Muscle of leg (tissue), 11 donors: Measurements from ENCODE around the gene ZNF608. TPM values are rescaled to one million over a fixed set of nuclear protein-coding genes. Genes with fewer than 3 reads are reported as not detected.

ENCODE experiments used
- DNase-seq: peaks from one replicate; pipeline ENCODE4 v3.0.0; 2013
- H3K27ac ChIP-seq: one replicate; pipeline ENCODE4 v1.5.1; 2013; ENCODE audit warnings: mild to moderate bottlenecking, low read length, control low read depth
- H3K27me3 ChIP-seq: one replicate; pipeline ENCODE4 v1.6.1; 2013; ENCODE audit warnings: low read length; ENCODE audit not compliant: control insufficient read depth, insufficient read depth
- H3K36me3 ChIP-seq: one replicate; pipeline ENCODE4 v1.6.1; 2013; ENCODE audit warnings: low read length; ENCODE audit not compliant: control insufficient read depth, insufficient read depth
- H3K4me1 ChIP-seq: one replicate; pipeline ENCODE4 v1.6.1; 2013; ENCODE audit warnings: low read length; ENCODE audit not compliant: control insufficient read depth, insufficient read depth
- H3K4me3 ChIP-seq: one replicate; pipeline ENCODE4 v1.5.1; 2013; ENCODE audit warnings: low read length, control low read depth
- H3K9me3 ChIP-seq: replicated peaks from 2 replicates; pipeline ENCODE4 v1.6.1; 2013; ENCODE audit warnings: low read depth, low read length; ENCODE audit not compliant: control insufficient read depth
- WGBS: methylation state at CpG from one replicate; pipeline ENCODE4 v1.1.5; 2013; ENCODE audit warnings: missing lambda C conversion rate; ENCODE audit not compliant: insufficient coverage; 5-methylcytosine and 5-hydroxymethylcytosine counted together
- polyA plus RNA-seq, 8 donors: library from polyadenylated mRNA; unstranded; fragments of 120-200 nt; gene quantifications; one replicate each; pipeline versions ENCODE4 v1.2.1 to v1.2.3, GENCODE V29; 2013; ENCODE audit warnings: inconsistent platforms in 1 of 8, low replicate concordance in 1 of 8; ENCODE audit not compliant: insufficient read length in 8 of 8, insufficient read depth in 1 of 8
- total RNA-seq: library from RNA; stranded (reverse); fragments of 120-200 nt; gene quantifications from one replicate; pipeline ENCODE4 v1.2.4, GENCODE V29; 2013

The ZNF608 gene
- total and polyA plus RNA-seq, 9 donors = 16.3 to 27.5 (median 20.5) TPM

GRCh38 chr5:124728968-124729332 lies 17.5 kb downstream of the ZNF608 start:
- no peak for DNase-seq
- H3K36me3 ChIP-seq = no peaks in the 10 kb centered on the region
- no peaks in the 10 kb centered on the region for H3K9me3 ChIP-seq
- no peaks in the 10 kb centered on the region for H3K27me3 ChIP-seq
- WGBS = 80% methylated on average over 1 of the region's 5 CpGs
- H3K4me3 ChIP-seq = no peak overlapping the region
- H3K4me1 ChIP-seq = peaks cover 8% of the 10 kb centered on the region
- peak overlapping the region; percentile 39 for H3K27ac ChIP-seq

GRCh38 chr5:124728331-124728967 lies 18.0 kb downstream of the ZNF608 start:
- DNase-seq = no peak
- WGBS = 96% methylated on average over 3 of the region's 5 CpGs
- no peaks in the 10 kb centered on the region for H3K9me3 ChIP-seq

GRCh38 chr5:124726631-124727362 lies 19.6 kb downstream of the ZNF608 start:
- WGBS = 88% methylated on average over 3 of the region's 5 CpGs
- H3K9me3 ChIP-seq = no peaks in the 10 kb centered on the region

More at GRCh38 chr5:124728331-124728967, 18.0 kb downstream of the ZNF608 start:
- no peak overlapping the region for H3K4me3 ChIP-seq
- no peak overlapping the region for H3K27ac ChIP-seq
- no peaks in the 10 kb centered on the region for H3K36me3 ChIP-seq
- peaks cover 8% of the 10 kb centered on the region for H3K4me1 ChIP-seq
- no peaks in the 10 kb centered on the region for H3K27me3 ChIP-seq

GRCh38 chr5:124725622-124726258 lies 20.7 kb downstream of the ZNF608 start:
- Histone ChIP-seq H3K27me3 (no peaks in the 10 kb centered on the region), H3K27ac (no peak overlapping the region), H3K4me1 (peaks cover 5% of the 10 kb centered on the region), H3K9me3 (no peaks in the 10 kb centered on the region), H3K4me3 (no peak overlapping the region), H3K36me3 (no peaks in the 10 kb centered on the region)
- WGBS = 91% methylated on average over 3 of the region's 4 CpGs
- DNase-seq = no peak

More at GRCh38 chr5:124726631-124727362, 19.6 kb downstream of the ZNF608 start:
- Histone ChIP-seq H3K36me3 (no peaks in the 10 kb centered on the region), H3K27ac (no peak overlapping the region), H3K27me3 (no peaks in the 10 kb centered on the region), H3K4me1 (peaks cover 5% of the 10 kb centered on the region), H3K4me3 (no peak overlapping the region)
- DNase-seq = no peak

- Histone ChIP-seq H3K27ac (no peak overlapping the region), H3K27me3 (no peaks in the 10 kb centered on the region), H3K4me1 (peaks cover 5% of the 10 kb centered on the region), H3K36me3 (no peaks in the 10 kb centered on the region), H3K9me3 (no peaks in the 10 kb centered on the region), H3K4me3 (no peak overlapping the region)
- DNase-seq = no peak
- WGBS = 50% methylated on average over 2 of the region's 4 CpGs
Measured at GRCh38 chr5:124725040-124725434, 21.4 kb downstream of the ZNF608 start.

- Histone ChIP-seq H3K4me1 (peaks cover 5% of the 10 kb centered on the region), H3K27me3 (no peaks in the 10 kb centered on the region), H3K36me3 (no peaks in the 10 kb centered on the region), H3K9me3 (no peaks in the 10 kb centered on the region), H3K27ac (no peak overlapping the region), H3K4me3 (no peak overlapping the region)
- WGBS = 69% methylated on average over 2 of the region's 6 CpGs
- DNase-seq = no peak
Measured at GRCh38 chr5:124724357-124725039, 21.9 kb downstream of the ZNF608 start.

GRCh38 chr5:124721229-124721735 lies 25.2 kb downstream of the ZNF608 start:
- WGBS = no CpG with 5 or more reads among the region's 8 CpGs
- H3K27ac ChIP-seq = no peak overlapping the region

GRCh38 chr5:124720593-124720992 lies 25.8 kb downstream of the ZNF608 start:
- no peaks in the 10 kb centered on the region for H3K9me3 ChIP-seq
- H3K27me3 ChIP-seq = no peaks in the 10 kb centered on the region
- peaks cover 5% of the 10 kb centered on the region for H3K4me1 ChIP-seq
- no peak for DNase-seq
- H3K36me3 ChIP-seq = no peaks in the 10 kb centered on the region
- 100% methylated on average over 1 of the region's 4 CpGs for WGBS
- H3K4me3 ChIP-seq = no peak overlapping the region
- no peak overlapping the region for H3K27ac ChIP-seq

More at GRCh38 chr5:124721229-124721735, 25.2 kb downstream of the ZNF608 start:
- Histone ChIP-seq H3K4me3 (no peak overlapping the region), H3K9me3 (no peaks in the 10 kb centered on the region), H3K27me3 (no peaks in the 10 kb centered on the region), H3K4me1 (peaks cover 5% of the 10 kb centered on the region), H3K36me3 (no peaks in the 10 kb centered on the region)
- no peak for DNase-seq

- Histone ChIP-seq H3K36me3 (no peaks in the 10 kb centered on the region), H3K9me3 (no peaks in the 10 kb centered on the region), H3K27ac (peak overlapping the region; percentile 0), H3K4me1 (peaks cover 5% of the 10 kb centered on the region), H3K27me3 (no peaks in the 10 kb centered on the region), H3K4me3 (no peak overlapping the region)
- no CpG with 5 or more reads among the region's 4 CpGs for WGBS
- no peak for DNase-seq
Measured at GRCh38 chr5:124719113-124719967, 27.1 kb downstream of the ZNF608 start.
